T-helper 1 cell treated with Interleukin-12 subunit alpha and Interleukin-12 subunit beta and Interleukin-4 antibody, amounts not matched to agents 30 ng/mL and 1 ng/mL, for 36 hours (primary cell): ENCODE results near the gene ZNF222. TPM values are rescaled to one million over a fixed set of nuclear protein-coding genes. Genes with fewer than 3 reads are reported as not detected.

Experiments
- intact Hi-C: fragments of 100-400 bp; cut with micrococcal nuclease; formaldehyde crosslinking; loops from one replicate; pipeline ENCODE4 v1.15.1; 2024
- total RNA-seq: library from RNA; stranded (reverse); gene quantifications from 2 replicates; pipeline ENCODE4 v1.2.3, GENCODE V29; 2022

The ZNF222 gene
- 2.2 and 3.7 TPM in 2 replicates for total RNA-seq

DNA sequence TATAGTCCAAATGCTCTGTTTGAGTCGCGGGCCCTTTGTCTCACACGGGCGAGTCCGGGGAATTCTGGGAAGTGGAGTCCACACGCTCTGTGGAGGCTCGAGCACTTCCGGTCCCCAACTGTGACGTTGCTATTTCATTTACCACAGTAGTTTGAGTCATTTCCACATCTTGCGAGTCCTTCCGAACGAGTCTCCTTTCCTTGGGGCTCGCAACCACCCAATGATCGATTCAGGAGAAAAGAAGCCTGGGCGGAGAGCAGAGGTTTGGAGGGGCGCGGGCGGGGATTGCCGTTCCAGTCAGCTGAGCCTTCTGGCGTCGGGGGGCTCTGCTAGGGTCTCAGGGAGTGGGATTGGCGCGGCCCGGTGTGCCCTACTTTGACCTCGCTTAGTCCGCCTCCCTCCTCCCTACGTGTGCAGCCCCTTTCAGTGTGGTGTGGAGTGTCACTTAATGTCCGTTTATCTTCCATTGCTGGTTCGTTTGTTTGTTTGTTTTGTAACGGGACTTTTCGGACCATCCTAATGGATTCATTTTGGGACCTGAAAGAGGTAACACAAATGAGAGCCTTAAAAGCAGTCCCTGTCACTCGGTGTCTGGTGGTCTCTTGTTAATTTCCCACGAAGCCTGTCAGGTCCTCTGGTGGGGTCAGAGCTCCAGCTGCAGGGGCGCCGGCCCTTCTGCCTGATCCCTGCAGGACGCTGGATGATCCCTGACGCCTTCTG is at the start of gene ZNF222:
ZNF222 (plus strand) TSS at position 163 of the 720 bp plus-strand sequence; CDS start at position 221, 58 bp downstream.
- intact Hi-C loops, result loop anchor here (1.0 kb wide), 10 partner anchors 23 to 475 kb away; partner anchors contain the start of genes SMG9, ZNF155, ZNF180 and ZNF221

- intact Hi-C loops, result no loop called here
Observed at GRCh38 chr19:43976732-43977131, 48.4 kb upstream of the ZNF222 start.

DNA sequence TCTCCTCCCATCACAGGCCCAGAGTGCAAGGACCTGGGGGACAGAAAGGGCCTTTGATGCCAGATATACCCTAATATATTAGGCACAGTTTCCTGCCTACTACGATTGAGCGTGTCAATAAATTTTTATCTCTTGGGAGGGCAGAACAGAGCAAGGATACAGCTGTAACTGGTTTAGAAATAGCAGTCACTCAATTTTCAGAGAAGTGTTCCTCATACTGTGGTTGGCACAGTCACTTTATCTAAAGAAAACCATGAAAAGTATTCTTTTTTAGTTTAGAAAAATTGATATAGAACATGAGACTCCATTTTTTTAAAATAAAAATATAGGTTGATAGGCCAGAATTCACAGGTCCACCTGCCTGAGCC is 41.7 kb upstream of the ZNF222 start:
- intact Hi-C loops, result loop anchor here (5.0 kb wide), 1 partner anchor 129 kb away; the partner anchor contains the start of gene ZNF225

GRCh38 chr19:43983912-43984686 is 41.1 kb upstream of the ZNF222 start, which contains the start of gene ZNF155:
TSS of gene ZNF155 (plus strand) at chr19:43984188. CDS start at chr19:43988544, 4,356 bp downstream.
- intact Hi-C loops, result loop anchor here (1.0 to 5.0 kb wide), 9 partner anchors 18 to 321 kb away; partner anchors contain the start of genes ZNF221, ZNF222, ZNF224 and ZNF225

GRCh38 chr19:43984687-43985000 is 40.5 kb upstream of the ZNF222 start:
- intact Hi-C loops, result loop anchor here (1.0 to 5.0 kb wide), 9 partner anchors 18 to 321 kb away; partner anchors contain the start of genes ZNF221, ZNF222, ZNF224 and ZNF225

DNA sequence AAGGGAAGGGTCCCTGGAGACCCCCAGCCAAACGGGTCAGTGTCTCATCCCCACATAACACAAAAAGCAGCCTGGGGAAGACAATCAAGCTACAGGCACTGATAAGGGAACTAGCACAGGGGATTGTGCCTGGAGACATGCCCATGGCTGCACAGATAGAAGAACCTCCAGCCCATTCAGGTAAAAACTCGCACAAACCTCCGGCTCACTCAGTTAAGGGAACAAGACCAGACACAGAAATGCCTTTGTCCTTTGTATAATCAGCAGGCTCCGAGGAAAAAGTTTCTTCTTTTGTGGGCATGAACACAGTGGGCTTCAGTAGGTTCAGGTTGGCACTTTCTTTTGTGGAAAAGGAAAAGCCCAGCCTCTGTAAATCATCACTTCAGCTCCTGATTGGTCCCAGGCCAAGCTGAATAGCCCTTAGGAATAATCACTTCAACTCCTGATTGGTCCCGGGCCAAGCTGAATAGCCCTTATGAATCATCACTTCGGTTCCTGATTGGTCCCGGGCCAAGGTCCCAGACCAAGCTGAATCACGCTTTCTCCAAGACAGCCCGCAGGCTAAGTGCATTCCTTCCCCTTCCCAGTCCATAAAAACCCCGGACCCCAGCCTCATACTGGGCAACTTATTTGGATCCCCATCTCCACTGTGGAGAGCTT is 27.4 kb upstream of the ZNF222 start:
- intact Hi-C loops, result no loop called here

GRCh38 chr19:44002212-44002565 is 23.0 kb upstream of the ZNF222 start:
- intact Hi-C loops, result loop anchor here (1.0 to 2.0 kb wide), 13 partner anchors 18 to 248 kb away; partner anchors contain the start of genes SMG9, ZNF155, ZNF221 and ZNF222

DNA sequence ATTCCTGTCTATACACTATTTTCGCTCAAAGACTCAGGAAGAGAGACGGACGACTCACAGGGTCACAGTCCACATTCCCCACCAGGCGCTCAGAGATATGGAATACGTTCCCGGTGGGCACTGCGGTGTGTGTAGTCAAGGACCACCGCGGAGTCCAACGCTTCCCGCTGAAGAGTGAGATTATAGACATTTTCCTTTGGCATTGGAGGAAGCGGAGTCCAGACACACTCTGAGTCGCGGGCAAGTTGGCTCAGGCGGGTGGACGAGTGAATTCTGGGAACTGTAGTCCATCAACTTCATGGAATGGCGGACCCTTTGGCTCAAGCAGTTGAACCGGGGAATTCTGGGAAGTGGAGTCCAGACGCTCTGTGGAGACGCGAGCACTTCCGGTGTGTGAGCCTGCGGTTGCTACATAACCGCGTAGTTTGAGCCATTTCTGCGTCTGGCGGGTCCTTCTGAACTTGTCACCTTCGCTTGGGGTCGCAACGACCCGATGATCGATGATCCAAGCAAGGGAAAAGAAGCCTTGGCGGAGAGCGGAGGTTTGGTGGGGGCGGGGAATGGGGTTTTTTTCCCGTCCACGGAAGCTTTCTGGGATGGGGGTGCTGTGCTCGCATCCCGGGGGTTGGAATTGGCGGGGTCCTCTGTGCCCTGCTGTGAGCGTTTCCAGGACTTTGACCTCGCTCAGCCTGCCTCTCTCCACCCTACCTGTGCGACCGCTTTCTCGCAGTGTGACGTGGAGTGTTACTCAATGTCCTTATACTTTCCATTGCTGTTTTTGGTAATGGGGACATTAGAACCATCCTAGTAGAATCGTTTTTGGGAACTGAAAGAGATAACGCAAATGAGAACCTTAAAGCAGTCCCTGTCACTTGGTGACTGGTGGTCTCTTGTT is 22.4 kb upstream of the ZNF222 start, which contains the start of gene ZNF230:
ZNF230 (plus strand) TSS at position 392 of the 895 bp plus-strand sequence. CDS start 4,122 bp downstream, outside the sequence.
- intact Hi-C loops, result loop anchor here (1.0 to 2.0 kb wide), 13 partner anchors 19 to 249 kb away; partner anchors contain the start of genes SMG9, ZNF155, ZNF221 and ZNF222

- intact Hi-C loops, result loop anchor here (2.0 kb wide), 1 partner anchor 161 kb away; the partner anchor contains the start of gene ZNF226
Observed at GRCh38 chr19:44003461-44004009, 21.6 kb upstream of the ZNF222 start.

GRCh38 chr19:44005973-44006372 is 19.2 kb upstream of the ZNF222 start:
- intact Hi-C loops, result no loop called here

DNA sequence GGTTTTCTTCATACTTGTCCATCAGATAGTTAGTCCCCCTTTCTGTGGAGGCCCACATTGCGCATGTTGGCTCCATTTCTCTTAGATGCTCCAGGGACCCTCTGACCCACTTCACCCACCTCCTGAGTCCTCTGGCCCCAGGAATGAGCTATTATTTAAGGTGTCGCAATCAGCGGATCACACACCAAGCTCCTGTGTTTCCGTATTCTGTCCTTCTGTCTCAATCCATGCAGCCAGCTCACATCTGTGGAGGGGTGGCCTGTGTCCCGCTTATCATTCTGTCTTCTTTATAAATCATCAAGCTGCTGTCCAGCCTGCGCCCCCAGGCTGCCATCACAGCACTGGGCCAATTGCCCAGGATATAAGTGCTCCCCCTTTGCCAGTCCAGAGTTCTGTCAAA is 17.7 kb upstream of the ZNF222 start:
- intact Hi-C loops, result no loop called here

DNA sequence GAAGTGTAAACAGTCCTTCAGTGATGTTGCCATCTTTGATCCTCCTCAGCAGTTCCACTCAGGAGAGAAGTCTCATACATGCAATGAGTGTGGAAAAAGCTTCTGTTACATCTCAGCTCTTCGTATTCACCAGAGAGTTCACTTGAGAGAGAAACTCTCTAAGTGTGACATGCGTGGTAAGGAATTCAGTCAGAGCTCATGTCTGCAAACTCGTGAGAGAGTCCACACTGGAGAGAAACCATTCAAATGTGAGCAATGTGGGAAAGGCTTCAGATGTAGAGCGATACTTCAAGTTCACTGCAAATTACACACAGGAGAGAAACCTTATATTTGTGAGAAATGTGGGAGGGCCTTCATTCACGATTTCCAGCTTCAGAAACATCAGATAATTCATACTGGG is 14.7 kb upstream of the ZNF222 start:
- intact Hi-C loops, result no loop called here

DNA sequence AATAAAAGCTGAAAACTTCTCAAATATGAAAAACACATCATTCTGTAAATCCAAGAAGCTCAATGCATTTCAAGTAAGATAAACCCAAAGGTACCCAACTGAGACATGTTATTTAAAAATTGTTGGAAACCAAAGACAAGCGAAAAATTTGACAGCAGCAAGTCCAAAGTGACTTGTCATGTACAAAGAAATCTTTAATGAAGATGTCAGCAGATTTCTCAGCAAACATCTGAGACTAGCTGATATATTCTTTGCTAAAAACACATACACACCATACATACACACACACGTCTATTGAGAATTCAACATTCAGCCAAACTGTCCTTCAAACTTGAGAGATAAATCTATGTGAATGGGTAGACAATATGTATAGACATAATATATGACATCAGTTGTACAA is 5.7 kb upstream of the ZNF222 start:
- intact Hi-C loops, result no loop called here

- intact Hi-C loops, result no loop called here
Observed at GRCh38 chr19:44021221-44021620, 4.0 kb upstream of the ZNF222 start.

- intact Hi-C loops, result loop anchor here (1.0 kb wide), 10 partner anchors 23 to 475 kb away; partner anchors contain the start of genes SMG9, ZNF155, ZNF180 and ZNF221
Observed at GRCh38 chr19:44024900-44025216, 321 bp upstream of the ZNF222 start.

- intact Hi-C loops, result no loop called here
Observed at GRCh38 chr19:44026622-44027021, 1.4 kb downstream of the ZNF222 start.

DNA sequence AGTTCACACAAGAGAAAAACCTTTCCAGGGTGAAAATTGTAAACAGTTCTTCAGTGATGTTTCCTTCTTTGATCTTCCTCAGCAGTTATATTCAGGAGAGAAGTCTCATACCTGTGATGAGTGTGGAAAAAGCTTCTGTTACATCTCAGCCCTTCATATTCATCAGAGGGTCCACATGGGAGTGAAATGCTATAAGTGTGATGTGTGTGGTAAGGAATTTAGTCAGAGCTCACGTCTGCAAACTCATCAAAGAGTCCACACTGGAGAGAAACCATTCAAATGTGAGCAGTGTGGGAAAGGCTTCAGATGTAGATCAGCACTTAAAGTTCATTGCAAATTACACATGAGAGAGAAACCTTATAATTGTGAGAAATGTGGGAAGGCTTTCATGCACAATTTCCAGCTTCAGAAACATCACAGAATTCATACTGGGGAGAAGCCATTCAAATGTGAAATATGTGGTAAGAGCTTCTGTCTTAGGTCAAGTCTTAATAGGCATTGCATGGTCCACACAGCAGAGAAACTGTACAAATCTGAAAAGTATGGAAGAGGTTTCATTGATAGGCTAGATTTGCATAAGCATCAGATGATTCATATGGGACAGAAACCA is 6.9 kb downstream of the ZNF222 start:
- intact Hi-C loops, result no loop called here

GRCh38 chr19:44042147-44042546 is 17.0 kb downstream of the ZNF222 start:
- intact Hi-C loops, result no loop called here
